Gastrocnemius medialis (tissue), 4 donors: ENCODE results near the gene ISOC2. TPM values are rescaled to one million over a fixed set of nuclear protein-coding genes. Genes with fewer than 3 reads are reported as not detected.

Source experiments
- ATAC-seq, 2 donors: fragments of 150-250 bp; one replicate each; pipeline ENCODE4 v1.9.1; 2016
- DNase-seq, 2 donors: peaks; one replicate each; pipeline ENCODE4 v3.0.0-alpha.2; 2019
- H3K27ac ChIP-seq, 4 donors: fragments of 200-600 bp; sonication (generic); 1 replicate in 1 of 4; 2 replicates in 3 of 4; pipeline ENCODE4 v1.5.1; 2016 to 2018; ENCODE audit warnings: mild to moderate bottlenecking in 2 of 4, moderate library complexity in 1 of 4
- H3K27me3 ChIP-seq, 3 donors: fragments of 200-600 bp; sonication (generic) in 2 of 3; 1 replicate in 1 of 3; 2 replicates in 2 of 3; pipeline versions ENCODE4 v1.5.1 to v1.6.0; 2016 to 2019; ENCODE audit warnings: mild to moderate bottlenecking in 1 of 3, moderate library complexity in 1 of 3
- H3K36me3 ChIP-seq, 2 donors: fragments of 200-600 bp; sonication (generic) in 1 of 2; one replicate each; pipeline ENCODE4 v1.5.1; 2017 to 2018
- H3K4me1 ChIP-seq, 2 donors: fragments of 200-600 bp; sonication (generic) in 1 of 2; one replicate each; pipeline ENCODE4 v1.5.1; 2016 to 2017; ENCODE audit warnings: mild to moderate bottlenecking in 2 of 2
- H3K4me3 ChIP-seq, 4 donors: fragments of 200-600 bp; sonication (generic) in 3 of 4; 1 replicate in 1 of 4; 2 replicates in 3 of 4; pipeline ENCODE4 v1.5.1; 2016 to 2019; ENCODE audit warnings: mild to moderate bottlenecking in 2 of 4
- H3K9me3 ChIP-seq, 3 donors: fragments of 200-600 bp; sonication (generic) in 2 of 3; 1 replicate in 1 of 3; 2 replicates in 2 of 3; pipeline ENCODE4 v1.5.1; 2016 to 2019
- POLR2A ChIP-seq, 2 donors: fragments of 450-650 bp; IDR thresholded peaks; one replicate each; pipeline ENCODE4 v1.6.1; 2017; ENCODE audit warnings: antibody characterized with exemption in 2 of 2, mild to moderate bottlenecking in 2 of 2, moderate library complexity in 2 of 2
- in situ Hi-C, 4 donors: fragments of 200-750 bp; cut with MboI; loops; one replicate each; pipeline versions ENCODE4 v1.15.0 to v1.8.0; 2017; ENCODE audit warnings: low sequenced_read_pairs in 4 of 4
- intact Hi-C: fragments of 100-400 bp; cut with DNase I; formaldehyde crosslinking; loops from one replicate; pipeline ENCODE4 v1.15.1; 2023; ENCODE audit warnings: low total_unique reads
- total RNA-seq, 4 donors: library from RNA; depleted of rRNA; stranded (reverse); fragments of >200 nt; gene quantifications; one replicate each; pipeline versions ENCODE4 v1.1.0 to v1.2.3, GENCODE V29; 2016
- TF ChIP-seq, protein P1 (sequence below), 5 experiments: fragments of 450-650 bp in 3 of 5; fragments of 200-600 bp in 2 of 5; sonication (generic) in 2 of 5; IDR thresholded peaks in 4 of 5; conservative IDR thresholded peaks in 1 of 5; 1 replicate in 4 of 5; 2 replicates in 1 of 5; pipeline ENCODE4 v1.5.1; 2016 to 2019; ENCODE audit warnings: antibody characterized with exemption in 5 of 5, mild to moderate bottlenecking in 3 of 5, moderate library complexity in 3 of 5

ISOC2 gene
- total RNA-seq, 4 donors from 2014 or later = 59.7 to 101 (median 88.7) TPM

DNA sequence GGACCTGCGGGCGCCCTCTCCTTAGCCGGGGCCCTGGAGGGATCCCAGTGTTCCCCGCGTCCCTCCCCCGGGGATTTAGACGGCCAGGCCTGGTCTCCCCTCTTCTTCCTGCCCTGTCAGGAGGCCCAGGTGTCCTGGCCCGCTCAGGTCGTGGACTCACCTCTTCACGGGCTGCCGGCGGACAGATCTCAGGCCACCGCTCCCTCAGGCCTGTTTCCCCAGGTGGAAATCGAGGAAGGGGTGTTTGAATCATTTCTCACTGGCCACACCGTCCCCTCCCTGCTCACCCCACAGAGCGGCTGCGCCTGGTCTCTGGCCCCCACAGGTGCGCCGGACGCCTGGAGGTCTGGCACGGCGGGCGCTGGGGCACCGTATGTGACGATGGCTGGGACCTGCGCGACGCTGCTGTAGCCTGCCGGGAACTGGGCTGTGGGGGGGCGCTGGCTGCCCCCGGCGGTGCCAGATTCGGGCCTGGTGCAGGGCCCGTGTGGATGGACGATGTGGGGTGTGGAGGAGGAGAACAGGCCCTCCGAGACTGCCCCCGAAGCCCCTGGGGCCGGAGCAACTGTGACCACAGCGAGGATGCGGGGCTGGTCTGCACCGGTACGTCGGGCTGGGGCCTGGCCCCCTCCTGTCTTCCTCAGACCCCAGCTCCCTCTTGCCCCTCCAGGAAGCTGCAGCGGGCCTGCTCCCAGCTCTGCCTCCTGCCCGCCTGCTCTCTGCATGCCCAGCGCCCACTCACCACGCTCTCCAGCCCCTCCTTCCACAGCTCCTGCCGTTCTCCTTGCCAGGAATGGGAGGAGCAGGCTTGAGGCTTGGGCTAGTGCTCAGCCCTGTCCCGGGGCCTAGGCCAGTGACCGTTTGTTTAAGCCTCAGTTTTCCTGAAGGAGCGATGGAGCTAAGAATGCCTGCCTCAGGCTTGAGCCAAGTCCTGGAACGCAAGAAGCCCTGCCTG is 29.3 kb upstream of the ISOC2 start:
- in situ Hi-C loops (no loop called here), intact Hi-C loops (no loop called here)
- DNase-seq (no peak), ATAC-seq (no peak)
- H3K27ac ChIP-seq = peak overlapping the region in 1 of 4 donors; percentile 18
- no peak overlapping the region for H3K4me3 ChIP-seq
- no peak for TF ChIP-seq POLR2A (IDR thresholded peaks at IDR 0.05)
- TF ChIP-seq, protein P1, sequence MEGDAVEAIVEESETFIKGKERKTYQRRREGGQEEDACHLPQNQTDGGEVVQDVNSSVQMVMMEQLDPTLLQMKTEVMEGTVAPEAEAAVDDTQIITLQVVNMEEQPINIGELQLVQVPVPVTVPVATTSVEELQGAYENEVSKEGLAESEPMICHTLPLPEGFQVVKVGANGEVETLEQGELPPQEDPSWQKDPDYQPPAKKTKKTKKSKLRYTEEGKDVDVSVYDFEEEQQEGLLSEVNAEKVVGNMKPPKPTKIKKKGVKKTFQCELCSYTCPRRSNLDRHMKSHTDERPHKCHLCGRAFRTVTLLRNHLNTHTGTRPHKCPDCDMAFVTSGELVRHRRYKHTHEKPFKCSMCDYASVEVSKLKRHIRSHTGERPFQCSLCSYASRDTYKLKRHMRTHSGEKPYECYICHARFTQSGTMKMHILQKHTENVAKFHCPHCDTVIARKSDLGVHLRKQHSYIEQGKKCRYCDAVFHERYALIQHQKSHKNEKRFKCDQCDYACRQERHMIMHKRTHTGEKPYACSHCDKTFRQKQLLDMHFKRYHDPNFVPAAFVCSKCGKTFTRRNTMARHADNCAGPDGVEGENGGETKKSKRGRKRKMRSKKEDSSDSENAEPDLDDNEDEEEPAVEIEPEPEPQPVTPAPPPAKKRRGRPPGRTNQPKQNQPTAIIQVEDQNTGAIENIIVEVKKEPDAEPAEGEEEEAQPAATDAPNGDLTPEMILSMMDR (IDR thresholded peaks at IDR 0.05 in 4 of 5, conservative IDR thresholded peaks at IDR 0.05 in 1 of 5) = no peak
- H3K9me3 ChIP-seq = no peaks in the 10 kb centered on the region
- peaks cover 3 to 9% of the 10 kb centered on the region in 2 donors for H3K4me1 ChIP-seq
- no peaks in the 10 kb centered on the region for H3K36me3 ChIP-seq
- H3K27me3 ChIP-seq = peaks cover 0 to 8% (median 0%) of the 10 kb centered on the region in 3 donors

DNA sequence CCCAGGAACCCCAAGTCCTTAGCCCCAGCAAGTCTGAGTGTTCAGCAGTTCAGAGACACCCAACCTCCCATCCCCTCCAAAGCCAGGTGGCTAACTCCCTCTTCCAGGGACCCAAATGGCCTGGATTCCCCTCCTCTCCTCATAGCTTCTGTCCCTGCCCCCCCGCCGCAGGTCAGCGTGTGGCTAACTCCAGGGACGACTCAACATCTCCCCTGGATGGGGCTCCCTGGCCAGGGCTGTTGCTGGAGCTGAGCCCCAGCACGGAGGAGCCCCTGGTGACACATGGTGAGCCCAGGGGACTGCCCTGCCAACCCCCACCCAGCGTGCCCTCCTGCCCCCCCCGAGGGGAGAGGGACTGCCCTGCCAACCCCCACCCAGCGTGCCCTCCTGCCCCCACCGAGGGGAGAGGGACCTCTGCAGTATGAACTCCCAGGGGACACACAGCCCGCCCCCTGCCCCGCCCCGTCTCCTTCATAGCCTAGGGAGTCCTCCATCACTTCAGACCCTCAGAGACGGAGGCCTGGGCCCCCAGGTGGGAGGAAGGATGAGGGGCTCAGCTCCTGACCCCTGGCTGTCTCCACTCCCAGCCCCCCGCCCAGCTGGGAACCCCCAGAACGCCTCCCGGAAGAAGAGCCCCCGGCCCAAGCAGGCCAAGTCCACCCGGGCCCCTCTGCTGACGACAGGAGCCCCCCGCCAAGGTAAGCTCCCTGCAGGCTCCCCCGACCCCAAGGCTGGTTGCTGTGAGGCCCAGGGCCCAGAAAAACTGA is 28.5 kb upstream of the ISOC2 start:
- Histone ChIP-seq H3K27ac (peak overlapping the region in 1 of 4 donors; percentile 47), H3K4me3 (no peak overlapping the region), H3K27me3 (peaks cover 2 to 12% (median 7%) of the 10 kb centered on the region in 3 donors), H3K36me3 (no peaks in the 10 kb centered on the region), H3K9me3 (no peaks in the 10 kb centered on the region), H3K4me1 (peaks cover 3 to 18% of the 10 kb centered on the region in 2 donors)
- intact Hi-C loops = no loop called here
- in situ Hi-C loops = no loop called here
- no peak for TF ChIP-seq POLR2A (IDR thresholded peaks at IDR 0.05)
- TF ChIP-seq, protein P1 (IDR thresholded peaks at IDR 0.05 in 4 of 5, conservative IDR thresholded peaks at IDR 0.05 in 1 of 5) = no peak
- ATAC-seq (no peak), DNase-seq (no peak)

DNA sequence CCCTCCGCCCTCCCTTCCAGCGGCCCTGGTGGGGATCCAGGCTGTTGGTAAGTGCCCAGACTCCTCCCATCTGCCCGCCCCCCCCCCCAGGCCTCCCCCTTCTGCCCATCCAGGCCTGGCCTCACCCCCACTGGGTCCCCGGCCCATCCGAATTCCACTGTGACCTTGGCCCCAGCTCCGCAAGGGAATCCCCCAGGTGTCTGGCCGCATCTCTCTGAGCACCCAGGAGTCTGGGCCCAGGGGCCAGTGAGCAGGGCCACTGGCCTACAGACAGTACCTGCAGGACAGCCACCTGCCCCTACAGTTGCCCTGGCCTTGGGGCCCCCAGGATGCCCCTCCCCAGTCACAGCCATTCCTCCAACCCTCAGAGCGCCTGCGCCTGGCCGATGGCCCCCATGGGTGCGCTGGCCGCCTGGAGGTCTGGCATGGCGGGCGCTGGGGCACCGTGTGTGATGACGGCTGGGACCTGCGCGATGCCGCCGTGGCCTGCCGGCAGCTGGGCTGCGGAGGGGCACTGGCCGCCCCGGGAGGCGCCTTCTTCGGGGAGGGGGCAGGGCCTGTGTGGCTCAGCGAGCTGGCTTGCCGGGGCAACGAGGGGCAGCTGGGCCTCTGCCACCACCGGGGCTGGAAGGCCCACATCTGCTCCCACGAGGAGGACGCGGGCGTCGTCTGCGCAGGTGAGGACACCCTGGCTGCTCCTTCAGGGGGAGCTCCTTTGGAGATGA is 27.7 kb upstream of the ISOC2 start:
- no peak overlapping the region for H3K4me3 ChIP-seq
- intact Hi-C loops = no loop called here

More for the DNA sequence above, 27.7 kb upstream of the ISOC2 start:
- DNase-seq (no peak), ATAC-seq (no peak)
- in situ Hi-C loops = no loop called here
- Histone ChIP-seq H3K27ac (peak overlapping the region in 3 of 4 donors; percentile 33 to 59 (median 47)), H3K4me1 (peaks cover 10 to 25% of the 10 kb centered on the region in 2 donors), H3K36me3 (no peaks in the 10 kb centered on the region), H3K27me3 (peaks cover 6 to 16% (median 11%) of the 10 kb centered on the region in 3 donors), H3K9me3 (no peaks in the 10 kb centered on the region)
- TF ChIP-seq, protein P1 (IDR thresholded peaks at IDR 0.05 in 4 of 5, conservative IDR thresholded peaks at IDR 0.05 in 1 of 5) = no peak
- no peak for TF ChIP-seq POLR2A (IDR thresholded peaks at IDR 0.05)
